GM23248 (cell line): ENCODE data around the gene FKRP.

Experiments
- EZH2 ChIP-seq: fragments of 200-600 bp; sonication (generic); IDR thresholded peaks from 2 replicates; pipeline ENCODE4 v1.6.1; 2018; ENCODE audit warnings: antibody characterized with exemption, mild to moderate bottlenecking; ENCODE audit not compliant: insufficient read depth, poor library complexity, severe bottlenecking
- EZH2phosphoT487 ChIP-seq: fragments of 200-600 bp; sonication (generic); IDR thresholded peaks from 2 replicates; pipeline ENCODE4 v1.6.1; 2018; ENCODE audit warnings: antibody characterized with exemption, moderate library complexity, mild to moderate bottlenecking, low read depth; ENCODE audit not compliant: insufficient read depth

DNA sequence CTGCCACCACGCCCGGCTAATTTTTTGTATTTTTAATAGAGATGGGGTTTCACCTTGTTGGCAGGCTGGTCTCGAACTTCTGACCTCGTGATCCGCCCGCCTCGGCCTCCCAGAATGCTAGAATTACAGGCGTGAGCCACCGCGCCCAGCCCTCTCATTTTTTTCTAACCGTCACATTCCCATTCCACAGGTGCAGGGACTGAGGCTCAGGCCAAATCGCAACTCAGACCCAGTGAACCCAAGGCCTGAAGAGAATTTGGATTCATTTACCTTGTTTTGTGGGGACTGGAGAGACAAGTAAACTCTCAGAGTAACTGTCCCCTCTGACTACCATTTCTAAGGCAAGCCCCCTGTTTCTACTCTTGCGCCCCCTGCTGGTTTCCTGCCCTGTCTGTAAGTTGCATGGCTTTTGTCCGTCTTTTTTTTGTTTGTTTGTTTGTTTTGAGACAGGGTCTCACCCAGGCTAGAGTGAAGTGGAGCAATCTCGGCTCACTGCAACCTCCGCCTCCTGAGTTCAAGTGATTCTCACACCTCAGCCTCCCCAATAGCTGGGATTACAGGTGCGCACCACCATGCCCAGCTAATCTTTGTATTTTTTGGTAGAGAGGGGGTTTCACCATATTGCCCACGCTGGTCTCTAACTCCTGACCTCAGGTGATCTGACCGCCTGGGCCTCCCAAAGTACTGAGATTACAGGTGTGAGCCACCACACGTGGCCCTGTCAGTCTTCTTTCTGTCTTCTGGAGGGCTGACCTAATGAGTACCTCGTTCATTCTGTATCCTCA is 2.7 kb downstream of the FKRP start:
- TF ChIP-seq EZH2 = no peak
- TF ChIP-seq EZH2phosphoT487 = no peak
